ENCODE measurements around the gene KAZN.

KAZN gene

GRCh38 chr1:14924455-14925331 lies 326.2 kb downstream of the KAZN start:
- peaks cover 5% of the 10 kb centered on the region for H3K4me1 ChIP-seq (ENCODE audit: control insufficient read depth, low read depth, low read length)
- H3K4me3 ChIP-seq (ENCODE audit: low read length): peak overlapping the region; percentile 59
- no peaks in the 10 kb centered on the region for H3K9me3 ChIP-seq (ENCODE audit: control insufficient read depth, low read depth, low read length)
- H3K27me3 ChIP-seq (ENCODE audit: control insufficient read depth, insufficient read depth, low read length): peaks cover 41% of the 10 kb centered on the region
- no peaks in the 10 kb centered on the region for H3K36me3 ChIP-seq (ENCODE audit: control insufficient read depth, low read depth, low read length)
- H3K9ac ChIP-seq (ENCODE audit: low read length): no peak overlapping the region
- H3K27ac ChIP-seq (ENCODE audit: low read length): no peak overlapping the region

DNA sequence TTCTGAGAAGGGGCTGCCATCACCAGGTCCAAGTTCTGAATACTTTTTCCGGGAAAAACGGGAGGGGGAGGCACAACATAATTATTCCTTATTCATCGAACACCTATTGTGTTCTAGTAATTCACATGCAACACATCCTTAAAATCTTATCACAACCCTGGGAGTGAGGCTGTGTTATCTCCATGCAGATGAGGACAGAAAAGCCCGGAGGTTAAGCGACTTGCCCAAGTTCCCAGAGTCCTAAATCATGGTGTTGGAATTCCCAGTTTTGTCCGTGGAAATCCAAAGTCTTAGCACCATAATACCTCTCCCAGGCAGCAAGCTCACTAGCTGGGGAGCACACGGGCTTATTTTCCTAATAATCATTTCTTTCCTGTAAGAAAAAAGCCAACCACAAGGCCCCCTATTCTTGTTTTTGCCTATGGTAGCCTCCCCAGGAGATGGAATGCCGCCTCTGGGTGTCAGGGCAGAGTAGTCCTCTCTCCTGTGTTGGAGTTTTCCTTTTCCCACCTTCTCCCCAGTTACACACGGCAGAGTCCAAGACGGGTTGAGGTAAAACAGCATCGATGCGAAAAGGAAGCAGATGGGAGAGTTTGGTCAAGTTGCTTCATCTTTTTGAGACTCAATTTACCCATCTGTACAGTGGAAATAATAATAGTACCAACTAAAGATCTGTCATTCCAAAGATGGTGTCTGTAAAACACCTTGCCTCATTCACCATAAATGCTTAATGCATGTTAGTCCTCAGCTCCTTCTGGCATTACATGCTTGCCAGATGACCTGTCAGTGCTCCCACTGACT lies 327.1 kb downstream of the KAZN start:
- Histone ChIP-seq H3K27ac (ENCODE audit: low read length) (no peak overlapping the region), H3K4me3 (ENCODE audit: low read length) (peak overlapping the region; percentile 59), H3K9me3 (ENCODE audit: control insufficient read depth, low read depth, low read length) (no peaks in the 10 kb centered on the region), H3K27me3 (ENCODE audit: control insufficient read depth, insufficient read depth, low read length) (peaks cover 41% of the 10 kb centered on the region), H3K4me1 (ENCODE audit: control insufficient read depth, low read depth, low read length) (peaks cover 5% of the 10 kb centered on the region), H3K9ac (ENCODE audit: low read length) (no peak overlapping the region), H3K36me3 (ENCODE audit: control insufficient read depth, low read depth, low read length) (no peaks in the 10 kb centered on the region)

GRCh38 chr1:14926229-14926628 lies 327.7 kb downstream of the KAZN start:
- no peak overlapping the region for H3K27ac ChIP-seq (ENCODE audit: low read length)
- peaks cover 5% of the 10 kb centered on the region for H3K4me1 ChIP-seq (ENCODE audit: control insufficient read depth, low read depth, low read length)
- H3K4me3 ChIP-seq (ENCODE audit: low read length): no peak overlapping the region

DNA sequence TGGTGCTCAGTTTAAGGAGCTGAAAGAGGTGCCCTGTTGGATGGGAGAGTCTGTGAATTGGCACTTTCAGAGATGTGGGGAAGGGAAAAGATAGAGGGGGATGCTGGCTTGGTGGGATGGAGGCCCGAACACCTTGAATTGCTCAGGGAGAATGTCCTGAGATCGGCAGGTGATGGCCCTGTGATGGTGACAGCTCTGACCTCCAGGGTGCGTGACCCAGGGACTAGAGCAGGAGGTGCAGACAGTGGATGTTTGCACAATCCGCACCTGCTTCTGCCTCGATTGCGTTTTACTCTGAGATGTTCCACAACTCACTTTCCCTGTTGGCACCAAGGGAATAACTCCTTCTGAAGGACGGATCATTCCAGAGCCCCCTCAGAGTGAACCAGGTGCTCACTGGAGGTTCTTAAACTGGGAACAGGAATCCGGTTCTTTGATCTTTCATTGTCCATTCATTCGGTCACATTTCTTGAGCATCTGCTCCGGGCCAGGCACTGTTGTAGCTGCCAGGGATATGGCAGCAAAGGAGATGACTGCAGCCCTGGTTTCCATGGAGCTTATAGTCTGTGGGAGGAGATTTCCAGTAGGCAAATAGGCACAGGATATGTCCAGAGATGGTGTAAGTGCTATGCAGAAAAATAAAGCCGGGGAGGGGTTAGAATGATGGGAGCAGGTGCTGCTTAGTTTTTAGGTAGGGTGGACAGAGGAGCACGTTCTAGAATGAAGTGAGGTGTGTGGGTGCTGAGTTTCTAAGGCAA lies 328.5 kb downstream of the KAZN start:
- no peak overlapping the region for H3K4me3 ChIP-seq (ENCODE audit: low read length)
- H3K9me3 ChIP-seq (ENCODE audit: control insufficient read depth, low read depth, low read length): no peaks in the 10 kb centered on the region
- H3K27me3 ChIP-seq (ENCODE audit: control insufficient read depth, insufficient read depth, low read length): peaks cover 41% of the 10 kb centered on the region
- H3K36me3 ChIP-seq (ENCODE audit: control insufficient read depth, low read depth, low read length): no peaks in the 10 kb centered on the region
- no peak overlapping the region for H3K27ac ChIP-seq (ENCODE audit: low read length)
- peaks cover 5% of the 10 kb centered on the region for H3K4me1 ChIP-seq (ENCODE audit: control insufficient read depth, low read depth, low read length)
- no peak overlapping the region for H3K9ac ChIP-seq (ENCODE audit: low read length)

More at GRCh38 chr1:14926229-14926628, 327.7 kb downstream of the KAZN start:
- H3K27me3 ChIP-seq (ENCODE audit: control insufficient read depth, insufficient read depth, low read length): peaks cover 41% of the 10 kb centered on the region
- no peak overlapping the region for H3K9ac ChIP-seq (ENCODE audit: low read length)
- H3K9me3 ChIP-seq (ENCODE audit: control insufficient read depth, low read depth, low read length): no peaks in the 10 kb centered on the region
- no peaks in the 10 kb centered on the region for H3K36me3 ChIP-seq (ENCODE audit: control insufficient read depth, low read depth, low read length)

GRCh38 chr1:14928412-14928811 lies 329.9 kb downstream of the KAZN start:
- no peaks in the 10 kb centered on the region for H3K36me3 ChIP-seq (ENCODE audit: control insufficient read depth, low read depth, low read length)
- no peak overlapping the region for H3K27ac ChIP-seq (ENCODE audit: low read length)
- H3K4me1 ChIP-seq (ENCODE audit: control insufficient read depth, low read depth, low read length): peaks cover 5% of the 10 kb centered on the region
- H3K27me3 ChIP-seq (ENCODE audit: control insufficient read depth, insufficient read depth, low read length): peaks cover 35% of the 10 kb centered on the region
- H3K4me3 ChIP-seq (ENCODE audit: low read length): no peak overlapping the region
- H3K9ac ChIP-seq (ENCODE audit: low read length): no peak overlapping the region
- H3K9me3 ChIP-seq (ENCODE audit: control insufficient read depth, low read depth, low read length): no peaks in the 10 kb centered on the region

GRCh38 chr1:14928886-14929546 lies 330.5 kb downstream of the KAZN start:
- Histone ChIP-seq H3K36me3 (ENCODE audit: control insufficient read depth, low read depth, low read length) (no peaks in the 10 kb centered on the region), H3K27me3 (ENCODE audit: control insufficient read depth, insufficient read depth, low read length) (peaks cover 31% of the 10 kb centered on the region), H3K4me3 (ENCODE audit: low read length) (no peak overlapping the region), H3K4me1 (ENCODE audit: control insufficient read depth, low read depth, low read length) (peaks cover 5% of the 10 kb centered on the region), H3K9ac (ENCODE audit: low read length) (no peak overlapping the region), H3K9me3 (ENCODE audit: control insufficient read depth, low read depth, low read length) (no peaks in the 10 kb centered on the region), H3K27ac (ENCODE audit: low read length) (no peak overlapping the region)

DNA sequence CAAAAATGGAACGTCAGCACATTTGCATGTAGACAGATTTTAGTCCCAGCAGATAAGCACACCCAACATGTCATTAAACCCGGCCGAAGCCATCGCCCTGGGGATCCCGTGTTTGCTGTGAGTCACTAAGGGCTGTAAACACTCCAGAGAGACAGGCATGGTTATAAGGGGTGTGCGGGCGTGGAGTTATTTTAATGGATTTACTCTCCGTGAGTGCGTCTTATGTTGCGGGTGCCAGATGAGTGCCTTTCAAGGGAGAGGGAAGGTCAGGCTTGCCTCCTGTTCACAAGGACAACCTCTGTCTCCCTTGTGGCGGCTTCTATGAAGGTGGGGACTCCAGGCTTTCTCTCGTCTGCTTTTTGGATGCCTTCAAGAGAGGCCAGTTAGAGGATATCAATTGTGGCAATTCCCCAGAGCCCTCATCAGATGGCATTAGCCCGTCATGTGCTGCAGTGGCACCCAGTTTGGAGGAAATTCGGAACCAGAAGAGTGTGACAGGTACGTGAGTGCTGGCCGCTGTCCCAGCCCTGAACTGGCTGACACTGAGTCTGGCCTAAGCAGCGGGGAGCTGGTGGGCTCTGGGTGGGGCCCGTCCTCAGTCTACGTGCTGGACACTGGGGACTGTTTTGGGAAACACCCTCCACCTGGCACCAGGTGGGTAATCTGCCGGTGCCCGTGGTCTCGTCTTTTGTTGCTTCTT lies 331.2 kb downstream of the KAZN start:
- Histone ChIP-seq H3K27me3 (ENCODE audit: control insufficient read depth, insufficient read depth, low read length) (peaks cover 30% of the 10 kb centered on the region), H3K27ac (ENCODE audit: low read length) (no peak overlapping the region), H3K9me3 (ENCODE audit: control insufficient read depth, low read depth, low read length) (no peaks in the 10 kb centered on the region), H3K36me3 (ENCODE audit: control insufficient read depth, low read depth, low read length) (no peaks in the 10 kb centered on the region), H3K4me3 (ENCODE audit: low read length) (no peak overlapping the region), H3K4me1 (ENCODE audit: control insufficient read depth, low read depth, low read length) (peaks cover 5% of the 10 kb centered on the region), H3K9ac (ENCODE audit: low read length) (no peak overlapping the region)

DNA sequence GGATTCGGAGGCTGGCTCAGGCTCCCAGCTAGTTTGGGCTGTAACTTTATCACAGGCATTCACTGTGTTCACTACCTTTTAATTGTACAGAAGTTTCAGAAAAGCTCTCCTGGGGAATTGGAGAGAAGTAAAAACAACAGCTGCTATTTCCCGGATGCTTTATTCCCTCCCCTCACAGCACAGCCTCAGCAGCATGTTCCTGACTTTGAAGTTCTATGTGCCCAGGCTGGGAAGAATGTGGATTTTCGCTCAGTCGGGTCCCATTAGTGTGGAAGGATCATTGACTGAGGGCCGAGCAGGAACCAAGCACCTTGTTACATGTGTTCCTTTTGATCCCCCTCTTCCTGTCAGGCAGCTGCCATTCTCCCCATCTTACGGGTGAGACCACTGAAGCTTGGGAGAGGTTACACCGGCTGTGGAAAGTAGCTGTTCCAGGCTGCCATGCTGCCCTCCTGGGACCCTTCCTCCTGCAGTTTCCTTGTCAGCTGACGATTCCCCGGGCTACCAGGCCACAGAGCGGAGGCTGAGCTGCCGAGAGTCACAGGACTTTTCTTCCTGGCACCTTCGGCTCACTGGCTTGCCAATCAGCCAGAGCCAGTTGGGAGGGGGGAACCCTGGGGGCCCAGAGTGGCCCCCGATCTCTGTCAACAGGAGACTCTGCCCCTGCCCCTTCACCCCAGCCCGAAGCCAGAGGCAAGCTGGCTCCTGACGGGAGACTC lies 331.9 kb downstream of the KAZN start:
- peaks cover 1% of the 10 kb centered on the region for H3K4me1 ChIP-seq (ENCODE audit: control insufficient read depth, low read depth, low read length)
- no peak overlapping the region for H3K9ac ChIP-seq (ENCODE audit: low read length)
- H3K36me3 ChIP-seq (ENCODE audit: control insufficient read depth, low read depth, low read length): no peaks in the 10 kb centered on the region
- no peak overlapping the region for H3K4me3 ChIP-seq (ENCODE audit: low read length)
- H3K27me3 ChIP-seq (ENCODE audit: control insufficient read depth, insufficient read depth, low read length): peaks cover 23% of the 10 kb centered on the region
- no peak overlapping the region for H3K27ac ChIP-seq (ENCODE audit: low read length)
- no peaks in the 10 kb centered on the region for H3K9me3 ChIP-seq (ENCODE audit: control insufficient read depth, low read depth, low read length)

DNA sequence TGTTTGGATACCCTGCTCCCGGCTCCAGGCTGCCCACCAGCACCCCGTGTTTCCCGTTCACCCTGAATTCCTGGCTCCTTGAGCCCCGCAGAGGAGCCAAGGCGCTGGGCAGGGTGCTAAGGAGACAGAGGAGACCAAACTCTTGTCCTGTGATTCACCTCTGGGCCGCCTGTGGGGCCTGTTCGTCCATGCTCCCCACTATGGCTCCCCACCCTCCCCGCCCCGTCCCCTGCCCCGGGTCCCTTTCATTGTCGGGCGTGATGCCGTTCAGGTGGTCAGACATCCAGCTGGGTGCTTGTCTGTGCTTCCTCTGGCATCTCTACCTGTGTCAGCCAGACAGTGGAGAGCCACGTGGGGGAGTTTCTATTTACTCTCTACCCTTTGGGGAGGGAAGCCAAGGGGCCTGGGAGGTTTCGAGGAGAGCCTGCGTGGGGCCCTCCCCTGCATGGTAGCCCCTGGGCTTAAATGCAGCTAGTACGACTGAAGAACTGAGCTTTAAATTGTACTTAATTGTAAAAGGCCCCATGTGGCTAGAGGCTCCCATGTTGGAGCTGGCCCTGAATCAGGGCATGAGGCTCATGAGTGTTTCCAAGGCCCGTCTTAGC lies 333.7 kb downstream of the KAZN start:
- Histone ChIP-seq H3K4me1 (ENCODE audit: control insufficient read depth, low read depth, low read length) (no peaks in the 10 kb centered on the region), H3K36me3 (ENCODE audit: control insufficient read depth, low read depth, low read length) (no peaks in the 10 kb centered on the region), H3K27me3 (ENCODE audit: control insufficient read depth, insufficient read depth, low read length) (peaks cover 6% of the 10 kb centered on the region), H3K4me3 (ENCODE audit: low read length) (no peak overlapping the region), H3K27ac (ENCODE audit: low read length) (no peak overlapping the region), H3K9me3 (ENCODE audit: control insufficient read depth, low read depth, low read length) (no peaks in the 10 kb centered on the region), H3K9ac (ENCODE audit: low read length) (no peak overlapping the region)

DNA sequence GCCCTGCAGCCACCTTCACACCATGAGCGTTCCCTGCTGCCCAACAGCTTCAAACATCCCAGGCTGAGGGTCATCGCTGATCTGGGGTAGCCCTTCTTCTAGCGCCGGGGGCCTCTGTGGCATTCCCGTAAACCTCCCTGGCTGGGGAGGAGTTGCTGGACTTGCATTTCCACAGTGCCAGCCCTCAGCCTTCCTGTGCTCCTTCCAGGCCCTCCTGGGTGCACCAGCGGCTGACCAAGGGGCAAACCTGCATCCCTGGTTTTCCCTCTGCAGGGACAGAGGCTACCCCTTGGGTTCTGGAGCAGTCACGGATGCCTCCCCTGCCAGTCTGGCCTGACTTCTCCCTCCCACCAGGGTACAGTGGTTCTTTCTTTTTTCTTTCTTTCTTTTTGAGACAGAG lies 336.4 kb downstream of the KAZN start:
- no peak overlapping the region for H3K27ac ChIP-seq (ENCODE audit: low read length)
- H3K9ac ChIP-seq (ENCODE audit: low read length): no peak overlapping the region
- H3K9me3 ChIP-seq (ENCODE audit: control insufficient read depth, low read depth, low read length): no peaks in the 10 kb centered on the region
- no peak overlapping the region for H3K4me3 ChIP-seq (ENCODE audit: low read length)
- H3K27me3 ChIP-seq (ENCODE audit: control insufficient read depth, insufficient read depth, low read length): no peaks in the 10 kb centered on the region
- no peaks in the 10 kb centered on the region for H3K36me3 ChIP-seq (ENCODE audit: control insufficient read depth, low read depth, low read length)
- H3K4me1 ChIP-seq (ENCODE audit: control insufficient read depth, low read depth, low read length): no peaks in the 10 kb centered on the region

Measured in iPS-18a (cell line).